HG03175 (cell line): ENCODE data around the gene AJUBA.
"Not testable (repeated sequence)": the region's sequence is repeated elsewhere in the genome, so short reads cannot be mapped to it uniquely, and the experiment has no call there.

Experiments used
- ATAC-seq: cut with Tn5 transposase; IDR thresholded peaks from one replicate; pipeline ENCODE4 v1.9.1; 2021; ENCODE audit warnings: mild to moderate bottlenecking, moderate library complexity; ENCODE audit not compliant: unreplicated experiment

Gene AJUBA

GRCh38 chr14:22952418-22952817, 29.9 kb downstream of the AJUBA start:
- no peak for ATAC-seq

- ATAC-seq: not testable (repeated sequence)
Observed at GRCh38 chr14:22951795-22952194, 30.6 kb downstream of the AJUBA start.

GRCh38 chr14:22945642-22946041, 36.7 kb downstream of the AJUBA start:
- no peak for ATAC-seq

GRCh38 chr14:22939684-22940083, 42.7 kb downstream of the AJUBA start:
- ATAC-seq: no peak

- ATAC-seq: no peak
Observed at GRCh38 chr14:22935156-22935555, 47.2 kb downstream of the AJUBA start.

GRCh38 chr14:22932146-22932545, 50.2 kb downstream of the AJUBA start:
- no peak for ATAC-seq

GRCh38 chr14:22929961-22930364, 52.4 kb downstream of the AJUBA start:
- ATAC-seq: peak; percentile 0

- peak; percentile 94 for ATAC-seq
Observed at GRCh38 chr14:22929104-22929960, 53.0 kb downstream of the AJUBA start, which contains the start of gene PRMT5. PRMT5 (minus strand) TSS chr14:22929376; CDS start chr14:22929361, 15 bp downstream.

- no peak for ATAC-seq
Observed at GRCh38 chr14:22928237-22929103, 53.9 kb downstream of the AJUBA start.

- ATAC-seq: no peak
Observed at GRCh38 chr14:22926316-22926715, 56.0 kb downstream of the AJUBA start.

- no peak for ATAC-seq
Observed at GRCh38 chr14:22925513-22925912, 56.8 kb downstream of the AJUBA start.

- no peak for ATAC-seq
Observed at GRCh38 chr14:22923746-22924145, 58.6 kb downstream of the AJUBA start.

- ATAC-seq: no peak
Observed at GRCh38 chr14:22922294-22922693, 60.1 kb downstream of the AJUBA start.
